ENCODE measurements around the gene UNC45A.

GRCh38 chr15:90905306-90906180 is 29.5 kb upstream of the UNC45A start:
- TF ChIP-seq CTCF (IDR thresholded peaks at IDR 0.05; ENCODE audit: control extremely low read depth in 1 of 3, insufficient read depth in 1 of 3, low read depth in 1 of 3, low read length in 3 of 3) (no peak), RAD21 (IDR thresholded peaks at IDR 0.05 in 1 of 2, conservative IDR thresholded peaks at IDR 0.05 in 1 of 2; ENCODE audit: low read depth in 2 of 2, low read length in 2 of 2) (no peak)
